Neural progenitor cell (in vitro differentiated cells): Measurements from ENCODE around the gene CCDC102B.

ENCODE experiments used
- EZH2 ChIP-seq: fragments of 200-600 bp; sonication (generic); IDR thresholded peaks from 2 replicates; pipeline ENCODE4 v1.6.1; 2017; ENCODE audit warnings: antibody characterized with exemption, mild to moderate bottlenecking, moderate library complexity
- TF ChIP-seq, protein P1 (sequence below): fragments of 200-600 bp; sonication (generic); IDR thresholded peaks from 2 replicates; pipeline ENCODE4 v1.5.1; 2017; ENCODE audit warnings: antibody characterized with exemption, mild to moderate bottlenecking

DNA sequence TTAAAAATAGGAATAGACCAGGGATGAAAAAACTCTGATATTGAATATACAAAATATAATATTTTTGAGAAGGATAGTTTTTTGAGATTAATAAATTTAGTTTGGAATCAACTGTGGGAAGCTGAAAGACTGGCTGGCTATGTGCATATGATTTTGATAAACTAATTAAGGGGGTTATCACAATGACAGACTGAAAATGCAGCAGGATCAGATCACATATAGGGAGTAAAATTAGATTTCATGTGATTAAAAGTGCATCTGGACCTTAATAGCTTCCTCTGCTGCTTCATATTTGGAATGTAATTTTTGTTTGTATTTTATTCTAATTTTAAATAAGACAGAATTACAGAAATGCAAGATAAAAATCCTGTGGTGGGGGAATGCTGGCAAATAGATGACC, 111.7 kb downstream of the CCDC102B start:
- TF ChIP-seq, protein P1, sequence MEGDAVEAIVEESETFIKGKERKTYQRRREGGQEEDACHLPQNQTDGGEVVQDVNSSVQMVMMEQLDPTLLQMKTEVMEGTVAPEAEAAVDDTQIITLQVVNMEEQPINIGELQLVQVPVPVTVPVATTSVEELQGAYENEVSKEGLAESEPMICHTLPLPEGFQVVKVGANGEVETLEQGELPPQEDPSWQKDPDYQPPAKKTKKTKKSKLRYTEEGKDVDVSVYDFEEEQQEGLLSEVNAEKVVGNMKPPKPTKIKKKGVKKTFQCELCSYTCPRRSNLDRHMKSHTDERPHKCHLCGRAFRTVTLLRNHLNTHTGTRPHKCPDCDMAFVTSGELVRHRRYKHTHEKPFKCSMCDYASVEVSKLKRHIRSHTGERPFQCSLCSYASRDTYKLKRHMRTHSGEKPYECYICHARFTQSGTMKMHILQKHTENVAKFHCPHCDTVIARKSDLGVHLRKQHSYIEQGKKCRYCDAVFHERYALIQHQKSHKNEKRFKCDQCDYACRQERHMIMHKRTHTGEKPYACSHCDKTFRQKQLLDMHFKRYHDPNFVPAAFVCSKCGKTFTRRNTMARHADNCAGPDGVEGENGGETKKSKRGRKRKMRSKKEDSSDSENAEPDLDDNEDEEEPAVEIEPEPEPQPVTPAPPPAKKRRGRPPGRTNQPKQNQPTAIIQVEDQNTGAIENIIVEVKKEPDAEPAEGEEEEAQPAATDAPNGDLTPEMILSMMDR: no peak
- no peak for TF ChIP-seq EZH2
